Epithelial cell of proximal tubule (primary cell): ENCODE results near the gene INPP5E. TPM values are rescaled to one million over a fixed set of nuclear protein-coding genes. Genes with fewer than 3 reads are reported as not detected.

Experiments
- DNase-seq: peaks from one replicate; pipeline ENCODE4 v3.0.0-alpha.2; 2011; ENCODE audit warnings: low read depth
- H3K4me3 ChIP-seq: 2 replicates; pipeline ENCODE4 v1.5.1; 2011; ENCODE audit warnings: low read depth, mild to moderate bottlenecking, low read length
- CTCF ChIP-seq: conservative IDR thresholded peaks from 2 replicates; pipeline ENCODE4 v1.5.1; 2012; ENCODE audit warnings: low read depth, mild to moderate bottlenecking, low read length
- total RNA-seq: library from RNA; depleted of rRNA; stranded (reverse); fragments of >200 nt; gene quantifications from 2 replicates; pipeline ENCODE4 v1.2.3, GENCODE V29; 2015

The INPP5E gene
- total RNA-seq, 1 donor from 2014 or later: 20.3 TPM

DNA sequence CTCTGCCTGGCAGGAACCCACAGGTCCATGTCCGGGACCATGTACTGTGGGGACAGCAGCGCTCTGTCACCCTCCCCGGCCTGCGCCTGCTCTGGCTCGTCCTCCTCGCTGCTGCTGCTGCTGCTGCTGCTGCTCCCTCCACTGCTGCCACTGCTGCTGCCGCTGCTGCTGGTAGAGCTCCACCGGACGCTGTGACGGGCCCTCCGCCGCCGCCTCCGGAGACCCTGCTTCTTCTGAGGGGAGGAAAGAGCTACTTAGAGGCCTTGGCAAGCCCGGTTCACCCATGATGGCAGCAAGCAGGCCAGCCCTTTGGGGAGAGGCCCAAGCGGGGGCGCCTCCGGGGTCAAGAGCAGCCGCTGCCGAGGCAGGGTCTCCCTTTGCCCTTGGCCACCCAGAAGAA is 56.2 kb downstream of the INPP5E start:
- no peak for TF ChIP-seq CTCF
- no peak overlapping the region for H3K4me3 ChIP-seq
- no peak for DNase-seq

DNA sequence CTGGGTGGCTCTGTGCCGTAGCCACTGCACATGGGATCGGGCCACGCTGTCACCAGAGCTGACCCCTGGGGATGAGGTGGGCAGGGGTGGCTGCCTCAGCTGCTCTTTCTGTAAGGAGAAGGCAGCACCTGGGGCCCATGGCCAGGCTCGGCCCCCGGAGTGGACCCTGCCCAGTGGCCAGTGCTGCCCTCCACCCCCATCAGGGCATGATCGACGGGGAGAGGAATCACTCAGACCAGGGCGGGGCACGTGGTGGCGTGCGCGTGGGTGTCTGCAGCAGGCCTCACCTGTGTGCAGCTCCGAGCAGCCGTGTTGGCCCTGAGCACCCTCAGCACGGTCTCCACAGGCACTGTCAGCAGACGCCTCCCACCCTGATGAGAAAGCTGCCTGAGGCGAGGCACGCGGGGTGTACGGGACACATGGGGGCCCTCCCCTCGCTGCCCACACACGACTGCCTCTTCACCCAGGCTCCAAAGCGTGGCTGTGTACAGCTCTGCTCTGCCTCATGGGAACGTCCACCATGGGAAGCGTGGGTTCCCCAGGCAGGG is 57.6 kb downstream of the INPP5E start:
- no peak overlapping the region for H3K4me3 ChIP-seq
- no peak for TF ChIP-seq CTCF
- DNase-seq: no peak

GRCh38 chr9:136381311-136381710 is 58.3 kb downstream of the INPP5E start:
- no peak for DNase-seq
- TF ChIP-seq CTCF: no peak
- no peak overlapping the region for H3K4me3 ChIP-seq

DNA sequence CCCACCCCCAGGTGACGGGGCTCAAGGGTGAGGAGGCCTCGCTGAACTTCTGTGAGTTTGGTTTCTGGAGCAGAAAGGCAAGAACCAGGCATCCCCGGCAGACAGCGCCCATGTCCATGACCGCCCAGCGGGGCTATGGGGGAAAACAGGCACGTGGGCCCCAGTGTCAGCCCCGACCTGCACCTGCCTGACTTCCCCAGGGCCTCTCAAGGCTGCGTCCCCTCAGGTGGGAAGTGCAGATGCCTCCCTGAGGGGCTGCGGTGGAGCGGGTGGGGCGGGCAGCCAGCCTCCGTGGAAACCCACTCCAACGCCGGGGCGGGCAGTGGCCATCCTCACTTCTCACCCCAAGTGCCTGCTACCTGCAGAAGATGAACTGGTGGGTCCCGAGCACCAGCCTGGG is 59.3 kb downstream of the INPP5E start:
- DNase-seq: no peak
- no peak overlapping the region for H3K4me3 ChIP-seq
- TF ChIP-seq CTCF: no peak

GRCh38 chr9:136379891-136380290 is 59.8 kb downstream of the INPP5E start:
- no peak for TF ChIP-seq CTCF
- H3K4me3 ChIP-seq: no peak overlapping the region
- DNase-seq: no peak

GRCh38 chr9:136379401-136379800 is 60.2 kb downstream of the INPP5E start:
- no peak overlapping the region for H3K4me3 ChIP-seq
- TF ChIP-seq CTCF: no peak
- DNase-seq: no peak

GRCh38 chr9:136379003-136379287 is 60.7 kb downstream of the INPP5E start:
- no peak overlapping the region for H3K4me3 ChIP-seq

More at GRCh38 chr9:136379003-136379287, 60.7 kb downstream of the INPP5E start:
- DNase-seq: no peak
- TF ChIP-seq CTCF: no peak

Other genes starting within 250 kb of the INPP5E start
- not detected in 2 replicates for gene LHX3, start 234.7 kb downstream of the INPP5E start, total RNA-seq
- 17.8 and 19.2 TPM in 2 replicates for gene QSOX2, start 194.0 kb downstream of the INPP5E start, total RNA-seq
- 0.75 TPM in 1 of 2 replicates, not detected in the other for gene CCDC187, start 135.8 kb downstream of the INPP5E start, total RNA-seq
- gene GPSM1, start 112.3 kb downstream of the INPP5E start, total RNA-seq: 21.1 and 28.2 TPM in 2 replicates
- gene DNLZ, start 76.1 kb downstream of the INPP5E start, total RNA-seq: 67.2 and 73.6 TPM in 2 replicates
- 1.2 and 1.4 TPM in 2 replicates for gene CARD9, start 66.2 kb downstream of the INPP5E start, total RNA-seq
- gene SNAPC4, start 39.7 kb downstream of the INPP5E start, total RNA-seq: 15.0 and 22.4 TPM in 2 replicates
- 57.5 and 87.6 TPM in 2 replicates for gene ENTR1, start 29.2 kb downstream of the INPP5E start, total RNA-seq
- 50.7 and 82.5 TPM in 2 replicates for gene PMPCA, start 29.2 kb downstream of the INPP5E start, total RNA-seq
- 36.4 and 41.7 TPM in 2 replicates for gene SEC16A, start 43.2 kb upstream of the INPP5E start, total RNA-seq
- 17.1 and 39.7 TPM in 2 replicates for gene NOTCH1, start 106.2 kb upstream of the INPP5E start, total RNA-seq
- gene EGFL7, start 223.1 kb upstream of the INPP5E start, total RNA-seq: 15.6 and 35.0 TPM in 2 replicates
- 40.5 and 71.3 TPM in 2 replicates for gene AGPAT2, start 247.6 kb upstream of the INPP5E start, total RNA-seq